HG03064 (cell line): ENCODE data around the gene PHF14.
"Not testable (repeated sequence)": the region's sequence is repeated elsewhere in the genome, so short reads cannot be mapped to it uniquely, and the experiment has no call there.

Experiments used
- ATAC-seq: cut with Tn5 transposase; IDR thresholded peaks from one replicate; pipeline ENCODE4 v1.9.1; 2021; ENCODE audit warnings: low read depth; ENCODE audit not compliant: unreplicated experiment

PHF14 gene

GRCh38 chr7:10973061-10973941 lies at the start of gene PHF14:
Gene PHF14 (plus strand): TSS chr7:10973872. CDS start chr7:10974324, 452 bp downstream.
- ATAC-seq, result peak; percentile 97

DNA sequence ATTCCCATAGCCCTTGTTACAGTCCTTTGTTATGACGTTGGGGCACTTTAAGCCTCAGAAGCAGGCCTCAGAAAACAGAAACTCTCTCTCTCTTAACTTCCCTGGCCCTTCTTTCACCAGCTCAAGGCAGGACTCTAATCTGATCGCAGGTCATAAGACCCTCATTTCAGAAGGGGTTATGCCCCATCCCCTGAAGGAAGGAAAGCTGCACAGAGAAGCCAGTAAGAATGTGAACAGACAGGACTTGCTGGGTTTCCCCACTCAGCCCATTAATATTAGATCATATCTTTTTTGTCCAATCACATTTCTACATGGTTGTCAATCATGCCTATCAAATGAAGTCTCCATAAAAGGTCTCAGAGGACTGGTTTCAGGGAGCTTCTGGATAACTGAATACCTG lies 49.3 kb upstream of the PHF14 start:
- ATAC-seq, result no peak

DNA sequence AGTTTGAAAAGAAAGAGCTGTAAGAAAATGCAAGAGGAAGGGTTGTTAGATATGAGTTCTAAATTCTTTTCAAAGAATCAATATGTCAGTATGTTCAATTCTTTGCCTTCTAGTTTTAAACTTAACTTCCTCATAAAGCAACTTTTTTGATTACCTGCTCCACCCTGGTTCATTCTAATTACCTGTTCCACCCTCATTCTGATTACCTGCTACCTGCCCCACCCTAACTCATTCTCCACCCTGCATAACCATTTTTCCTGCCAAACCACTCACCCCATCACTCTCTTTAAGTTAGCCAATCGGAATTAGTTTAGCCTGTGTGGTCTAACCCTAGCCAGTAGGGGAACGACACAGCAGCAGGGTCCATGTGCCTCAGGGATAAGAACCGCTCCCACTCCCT lies 45.5 kb upstream of the PHF14 start:
- ATAC-seq, result not testable (repeated sequence)

DNA sequence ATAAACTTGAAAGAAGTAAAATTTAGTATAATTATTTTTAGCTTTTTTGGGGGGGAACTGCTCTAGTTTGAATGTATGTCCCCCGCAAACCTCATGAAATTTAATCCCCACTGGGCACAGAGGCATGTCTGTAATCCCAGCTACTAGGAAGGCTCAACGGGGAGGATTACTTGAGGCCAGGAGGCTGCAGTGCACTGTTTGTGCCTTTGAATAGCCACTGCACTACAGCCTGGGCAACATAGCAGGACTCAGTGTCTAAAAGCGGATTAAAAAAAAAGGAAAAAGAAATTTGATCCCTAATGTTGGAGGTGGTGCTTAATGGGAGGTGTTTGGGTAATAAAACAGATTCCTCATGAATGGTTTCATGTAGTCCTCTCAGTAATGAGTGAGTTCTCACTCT lies 43.1 kb upstream of the PHF14 start:
- no peak for ATAC-seq

DNA sequence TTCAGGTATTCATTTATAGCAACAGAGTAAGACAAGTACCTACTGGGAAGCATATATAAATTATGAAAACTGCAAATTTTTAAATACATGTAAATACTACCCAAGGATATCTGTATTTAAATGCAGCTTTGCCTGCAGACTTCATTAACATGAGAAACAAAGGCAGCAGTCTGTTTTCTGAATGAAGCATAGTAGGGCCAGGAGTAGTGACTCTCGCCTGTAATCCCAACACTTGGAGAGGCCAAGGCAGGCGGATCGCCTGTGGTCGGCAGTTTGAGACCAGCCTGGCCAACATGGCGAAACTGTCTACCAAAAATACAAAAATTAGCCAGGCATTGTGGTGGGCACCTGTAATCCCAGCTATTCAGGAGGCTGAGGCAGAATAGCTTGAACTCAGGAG lies 42.5 kb upstream of the PHF14 start:
- no peak for ATAC-seq

GRCh38 chr7:10934292-10934691 lies 39.4 kb upstream of the PHF14 start:
- ATAC-seq, result no peak

GRCh38 chr7:10939237-10939910 lies 34.3 kb upstream of the PHF14 start:
- peak; percentile 0 for ATAC-seq

- peak; percentile 90 for ATAC-seq
These were observed 33.6 kb upstream of the PHF14 start for GRCh38 chr7:10939911-10940703.

GRCh38 chr7:10940704-10941355 lies 32.8 kb upstream of the PHF14 start:
- no peak for ATAC-seq

DNA sequence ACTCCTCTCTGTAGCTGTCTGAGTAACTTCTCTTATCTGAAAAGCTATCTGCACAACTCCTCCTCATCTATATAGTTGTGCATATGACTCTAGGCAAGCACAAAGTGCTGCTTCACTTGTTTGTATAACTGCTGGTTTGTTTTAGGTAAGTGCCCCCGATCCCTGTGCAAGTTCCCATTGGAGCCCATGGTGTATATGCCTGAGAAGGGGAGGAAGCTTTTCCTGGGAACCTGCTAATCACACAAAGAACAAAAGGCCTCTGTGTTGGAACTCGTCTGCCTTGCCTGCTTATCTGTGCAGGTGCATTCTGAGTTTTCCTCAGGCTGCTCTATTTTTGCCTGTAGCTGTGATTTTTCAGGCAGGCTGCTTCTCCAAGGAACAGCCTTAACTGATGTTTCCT lies 23.2 kb upstream of the PHF14 start:
- ATAC-seq, result no peak

- not testable (repeated sequence) for ATAC-seq
These were observed 22.6 kb upstream of the PHF14 start for GRCh38 chr7:10950974-10951578.

DNA sequence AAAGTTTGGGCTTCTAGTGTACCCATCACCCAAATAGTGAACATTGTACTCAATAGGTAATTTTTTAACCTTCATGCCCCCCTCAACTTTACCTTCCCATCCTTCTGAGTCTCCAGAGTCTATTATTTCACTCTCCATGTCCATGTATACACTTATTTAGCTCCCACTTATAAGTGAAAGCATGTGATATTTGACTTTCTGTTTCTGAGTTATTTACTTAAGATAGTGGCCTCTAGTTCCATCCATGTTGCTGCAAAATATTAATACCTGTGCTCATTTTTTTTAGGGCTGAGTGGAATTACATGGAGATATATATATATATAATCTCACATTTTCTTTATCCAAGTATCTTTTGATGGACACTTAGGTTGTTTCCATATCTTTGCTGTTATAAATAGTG lies 21.1 kb upstream of the PHF14 start:
- ATAC-seq, result no peak

GRCh38 chr7:10953078-10953750 lies 20.5 kb upstream of the PHF14 start:
- not testable (repeated sequence) for ATAC-seq

GRCh38 chr7:10956528-10956927 lies 17.1 kb upstream of the PHF14 start:
- no peak for ATAC-seq

GRCh38 chr7:10960242-10960641 lies 13.4 kb upstream of the PHF14 start:
- ATAC-seq, result not testable (repeated sequence)

DNA sequence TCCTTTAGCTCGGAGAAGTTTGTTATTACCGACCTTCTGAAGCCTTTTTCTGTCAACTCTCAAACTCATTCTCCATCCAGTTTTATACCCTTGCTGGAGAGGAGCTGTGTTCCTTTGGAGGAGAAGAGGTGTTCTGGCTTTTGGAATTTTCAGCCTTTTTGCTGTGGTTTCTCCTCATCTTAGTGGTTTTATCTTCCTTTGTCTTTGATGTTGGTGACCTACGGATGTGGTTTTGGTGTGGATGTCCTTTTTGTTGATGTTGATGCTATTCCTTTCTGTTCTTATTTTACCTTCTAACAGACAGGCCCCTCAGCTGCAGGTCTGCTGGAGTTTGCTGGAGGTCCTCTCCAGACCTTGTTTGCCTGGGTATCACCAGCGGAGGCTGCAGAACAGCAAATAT lies 8.7 kb upstream of the PHF14 start:
- not testable (repeated sequence) for ATAC-seq

- ATAC-seq, result no peak
These were observed 1.5 kb upstream of the PHF14 start for GRCh38 chr7:10972174-10972573.

- peak; percentile 31 for ATAC-seq
These were observed 555 bp downstream of the PHF14 start for GRCh38 chr7:10973942-10974911.
